Activated T-cell treated with anti-CD3 and anti-CD28 coated beads, Interleukin-2, amount 50 U/mL, for 1 hour (primary cell): ENCODE results near the gene CTPS1.

Experiments used
- DNase-seq: peaks from one replicate; pipeline ENCODE4 v3.0.0-alpha.2; 2020

Gene CTPS1

GRCh38 chr1:41028034-41028642 is 48.6 kb downstream of the CTPS1 start:
- no peak for DNase-seq

GRCh38 chr1:41030872-41031616 is 51.5 kb downstream of the CTPS1 start:
- DNase-seq: no peak

DNA sequence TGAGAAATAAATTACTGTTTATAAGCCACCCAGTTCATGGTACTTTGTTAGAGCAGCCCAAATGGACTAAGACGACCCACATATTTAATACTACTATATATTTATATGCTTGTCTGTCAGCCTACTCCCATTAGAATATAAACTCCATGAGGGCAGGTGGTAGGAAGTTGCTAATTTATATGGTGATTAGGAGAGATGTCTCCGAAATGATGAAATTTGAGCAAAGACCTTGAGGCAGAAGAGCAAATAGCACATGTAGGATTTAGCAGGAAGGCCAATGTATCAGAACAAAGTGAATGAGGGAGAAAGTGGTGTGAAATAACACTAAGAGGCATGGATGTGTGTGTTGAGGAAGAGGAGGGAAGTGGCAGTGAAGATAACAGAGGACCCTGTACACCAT is 52.7 kb downstream of the CTPS1 start:
- no peak for DNase-seq

GRCh38 chr1:41033272-41033671 is 53.8 kb downstream of the CTPS1 start:
- DNase-seq: no peak

DNA sequence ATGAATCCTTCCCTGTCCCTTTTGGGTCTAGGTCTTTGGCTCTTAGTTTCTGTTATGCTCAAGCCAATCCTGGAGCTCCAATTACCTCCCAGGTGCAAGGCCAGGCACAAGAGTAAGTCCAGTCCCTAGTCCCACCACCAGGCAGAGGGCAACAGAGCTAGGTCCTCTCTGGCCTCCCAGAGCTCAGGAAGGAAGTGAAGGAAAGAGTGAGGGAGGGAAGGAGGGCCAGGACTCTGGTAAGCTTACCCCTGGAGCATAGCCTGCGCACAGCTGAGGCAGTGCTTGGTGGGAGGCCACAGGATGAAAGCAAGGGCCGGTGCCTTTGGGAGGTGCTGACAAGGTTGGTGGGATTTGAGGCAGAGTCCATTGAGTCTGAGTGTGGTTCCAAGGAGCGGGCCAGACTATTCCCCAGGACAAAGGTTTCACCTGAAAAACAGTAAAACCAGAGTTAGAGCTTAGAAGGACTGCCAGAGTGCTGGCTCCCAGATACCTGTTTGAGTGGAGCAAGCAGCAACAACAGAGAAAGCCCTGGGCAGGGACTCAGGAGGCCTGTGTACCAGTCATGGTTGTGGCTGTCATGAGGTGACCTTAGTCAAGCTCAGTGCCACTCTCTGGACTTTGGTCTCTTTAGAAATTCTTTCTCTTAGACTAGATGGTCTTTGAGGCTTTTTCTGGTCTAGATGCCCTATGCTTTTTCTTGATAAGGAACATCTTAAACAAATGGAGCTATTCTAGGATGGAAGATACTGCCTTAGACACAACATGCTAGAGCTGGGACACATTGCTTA is 57.8 kb downstream of the CTPS1 start:
- no peak for DNase-seq

- DNase-seq: no peak
Observed at GRCh38 chr1:41038110-41038509, 58.6 kb downstream of the CTPS1 start.

- no peak for DNase-seq
Observed at GRCh38 chr1:41041614-41042270, 62.2 kb downstream of the CTPS1 start.

- no peak for DNase-seq
Observed at GRCh38 chr1:41044187-41044586, 64.7 kb downstream of the CTPS1 start.

DNA sequence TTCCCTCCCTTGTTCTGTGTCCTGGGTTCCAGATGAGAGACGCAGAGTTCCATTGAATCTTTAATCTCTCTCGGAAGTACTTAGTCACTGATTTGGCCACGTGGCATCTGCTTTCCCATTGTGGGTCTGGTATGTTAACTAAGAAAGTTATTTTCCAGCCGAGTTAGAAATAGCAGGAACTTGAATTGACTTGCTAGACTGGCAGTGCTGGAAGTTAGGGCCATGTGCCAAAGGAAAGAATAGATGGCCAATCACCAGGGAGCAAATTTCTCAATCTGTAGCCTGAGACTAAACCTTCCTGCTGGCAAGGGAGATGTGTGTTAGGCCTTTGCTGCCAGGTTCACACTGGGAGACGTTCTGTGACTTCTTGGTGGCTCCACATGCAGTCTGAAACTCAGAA is 66.2 kb downstream of the CTPS1 start:
- no peak for DNase-seq

- DNase-seq: no peak
Observed at GRCh38 chr1:41046347-41046775, 66.9 kb downstream of the CTPS1 start.

GRCh38 chr1:41048540-41048939 is 69.0 kb downstream of the CTPS1 start:
- DNase-seq: no peak

DNA sequence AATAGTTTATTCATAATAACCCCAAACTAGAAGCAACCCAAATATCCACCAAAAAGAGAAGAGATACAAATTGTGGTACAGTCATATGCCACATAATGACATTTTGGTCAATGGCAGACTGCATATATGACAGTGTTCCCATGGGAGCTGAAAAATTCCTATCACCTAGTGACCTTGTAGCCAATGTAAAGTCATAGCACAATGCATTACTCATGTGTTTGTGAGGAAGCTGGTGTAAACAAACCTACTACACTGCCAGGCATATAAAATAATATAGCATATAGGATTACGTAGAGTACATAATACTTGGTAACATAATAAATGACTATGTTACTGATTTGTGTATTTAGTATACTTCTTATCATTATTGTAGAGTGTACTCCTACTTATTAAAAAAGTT is 71.5 kb downstream of the CTPS1 start:
- no peak for DNase-seq

- DNase-seq: no peak
Observed at GRCh38 chr1:41053316-41053715, 73.8 kb downstream of the CTPS1 start.

DNA sequence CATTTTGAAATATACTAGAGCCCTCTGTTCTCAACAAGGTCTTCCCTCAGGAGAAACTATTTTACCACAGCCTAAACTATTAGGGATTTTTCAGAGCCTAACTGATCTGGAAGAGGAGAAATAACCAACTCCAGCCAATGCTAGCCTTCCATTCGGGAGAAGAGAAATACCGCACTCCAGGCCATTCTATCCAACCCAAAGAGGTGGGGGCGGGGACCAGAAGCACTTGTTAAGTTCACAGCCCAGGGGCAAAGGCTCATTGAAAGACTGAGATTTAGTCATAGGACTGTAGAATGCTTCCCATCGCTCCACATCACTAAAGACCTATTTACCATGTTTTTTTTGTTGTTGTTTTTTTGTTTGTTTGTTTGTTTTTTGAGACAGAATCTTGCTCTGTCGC is 77.4 kb downstream of the CTPS1 start:
- DNase-seq: no peak
